Measurements from ENCODE around the gene BTBD1. TPM values are rescaled to one million over a fixed set of nuclear protein-coding genes. Genes with fewer than 3 reads are reported as not detected.

Gene BTBD1
- polyA plus RNA-seq, 1 of the 3 experiments (the other 2 are of a cell fraction) = 34.4 TPM

DNA sequence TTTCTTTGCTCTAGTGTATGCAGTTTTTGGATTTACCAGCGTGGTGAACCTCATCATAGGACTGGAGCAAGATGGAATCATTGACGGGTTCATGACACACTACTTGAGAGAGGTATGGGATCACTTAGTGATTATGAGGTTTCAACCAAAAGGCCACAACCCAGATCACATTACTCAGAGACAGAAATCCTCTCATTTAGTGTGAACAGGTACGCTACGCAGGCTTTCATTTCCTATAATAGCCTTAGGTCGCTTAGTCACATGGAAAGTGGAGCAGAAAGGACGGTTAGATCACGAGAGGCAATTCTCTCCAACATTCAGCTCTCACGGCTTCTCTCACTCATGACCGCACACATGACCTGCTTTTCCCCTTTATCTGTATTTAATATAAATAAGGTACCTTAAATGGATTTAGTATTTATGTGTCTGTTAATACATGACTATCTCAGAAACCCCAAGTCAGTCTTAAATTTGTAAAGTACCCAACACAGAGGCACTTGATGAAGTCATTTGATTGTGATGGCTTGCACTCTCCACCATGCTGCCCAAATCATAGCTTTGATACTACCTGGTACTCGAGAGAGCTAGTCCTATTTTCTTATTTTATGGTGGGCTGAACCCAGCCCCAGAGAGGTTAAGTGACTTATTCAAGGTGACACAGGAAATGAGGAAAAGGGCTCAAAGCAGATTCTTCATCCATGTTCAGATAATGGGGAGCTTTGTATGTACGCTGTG lies 48.9 kb upstream of the BTBD1 start (continued):
- TF ChIP-seq, protein P1, sequence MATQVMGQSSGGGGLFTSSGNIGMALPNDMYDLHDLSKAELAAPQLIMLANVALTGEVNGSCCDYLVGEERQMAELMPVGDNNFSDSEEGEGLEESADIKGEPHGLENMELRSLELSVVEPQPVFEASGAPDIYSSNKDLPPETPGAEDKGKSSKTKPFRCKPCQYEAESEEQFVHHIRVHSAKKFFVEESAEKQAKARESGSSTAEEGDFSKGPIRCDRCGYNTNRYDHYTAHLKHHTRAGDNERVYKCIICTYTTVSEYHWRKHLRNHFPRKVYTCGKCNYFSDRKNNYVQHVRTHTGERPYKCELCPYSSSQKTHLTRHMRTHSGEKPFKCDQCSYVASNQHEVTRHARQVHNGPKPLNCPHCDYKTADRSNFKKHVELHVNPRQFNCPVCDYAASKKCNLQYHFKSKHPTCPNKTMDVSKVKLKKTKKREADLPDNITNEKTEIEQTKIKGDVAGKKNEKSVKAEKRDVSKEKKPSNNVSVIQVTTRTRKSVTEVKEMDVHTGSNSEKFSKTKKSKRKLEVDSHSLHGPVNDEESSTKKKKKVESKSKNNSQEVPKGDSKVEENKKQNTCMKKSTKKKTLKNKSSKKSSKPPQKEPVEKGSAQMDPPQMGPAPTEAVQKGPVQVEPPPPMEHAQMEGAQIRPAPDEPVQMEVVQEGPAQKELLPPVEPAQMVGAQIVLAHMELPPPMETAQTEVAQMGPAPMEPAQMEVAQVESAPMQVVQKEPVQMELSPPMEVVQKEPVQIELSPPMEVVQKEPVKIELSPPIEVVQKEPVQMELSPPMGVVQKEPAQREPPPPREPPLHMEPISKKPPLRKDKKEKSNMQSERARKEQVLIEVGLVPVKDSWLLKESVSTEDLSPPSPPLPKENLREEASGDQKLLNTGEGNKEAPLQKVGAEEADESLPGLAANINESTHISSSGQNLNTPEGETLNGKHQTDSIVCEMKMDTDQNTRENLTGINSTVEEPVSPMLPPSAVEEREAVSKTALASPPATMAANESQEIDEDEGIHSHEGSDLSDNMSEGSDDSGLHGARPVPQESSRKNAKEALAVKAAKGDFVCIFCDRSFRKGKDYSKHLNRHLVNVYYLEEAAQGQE (IDR thresholded peaks at IDR 0.05; ENCODE audit: low read depth, low read length) = no peak
- TF ChIP-seq, protein P2, sequence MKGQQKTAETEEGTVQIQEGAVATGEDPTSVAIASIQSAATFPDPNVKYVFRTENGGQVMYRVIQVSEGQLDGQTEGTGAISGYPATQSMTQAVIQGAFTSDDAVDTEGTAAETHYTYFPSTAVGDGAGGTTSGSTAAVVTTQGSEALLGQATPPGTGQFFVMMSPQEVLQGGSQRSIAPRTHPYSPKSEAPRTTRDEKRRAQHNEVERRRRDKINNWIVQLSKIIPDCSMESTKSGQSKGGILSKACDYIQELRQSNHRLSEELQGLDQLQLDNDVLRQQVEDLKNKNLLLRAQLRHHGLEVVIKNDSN (IDR thresholded peaks at IDR 0.05; ENCODE audit: borderline replicate concordance, low read depth) = no peak
- TF ChIP-seq RXRA (IDR thresholded peaks at IDR 0.05; ENCODE audit: borderline replicate concordance, low read depth) = no peak
- TF ChIP-seq TCF12 (IDR thresholded peaks at IDR 0.05) = no peak

DNA sequence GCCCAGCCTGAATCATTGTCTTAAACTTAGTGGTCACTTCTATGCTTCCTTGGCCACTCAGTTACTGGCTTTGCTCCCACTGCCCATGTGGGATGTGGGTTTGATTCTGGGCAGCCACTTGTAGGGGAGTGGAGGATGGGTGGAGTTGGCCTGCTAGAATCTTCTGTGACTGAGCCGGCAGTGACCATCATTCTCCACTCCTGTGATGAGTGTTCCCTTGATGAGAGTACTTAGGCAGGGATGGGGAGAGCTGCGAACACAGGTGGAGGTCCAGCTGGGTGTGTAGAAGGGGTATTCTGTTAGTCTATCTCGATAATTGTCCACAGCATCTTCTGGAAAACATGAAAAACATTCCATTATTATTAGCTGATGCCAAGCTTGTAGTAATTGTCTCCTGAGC lies 48.4 kb upstream of the BTBD1 start:
- TF ChIP-seq RXRA (IDR thresholded peaks at IDR 0.05; ENCODE audit: borderline replicate concordance, low read depth) (no peak), EP300 (IDR thresholded peaks at IDR 0.05; ENCODE audit: borderline replicate concordance in 1 of 2, low read depth in 1 of 2, low read length in 1 of 2) (no peak), NFIC (IDR thresholded peaks at IDR 0.05; ENCODE audit: borderline replicate concordance) (no peak), FOXJ3 (CRISPR knock-in tag; IDR thresholded peaks at IDR 0.05) (no peak), RFX5 (IDR thresholded peaks at IDR 0.05; ENCODE audit: low read length) (no peak), RAD21 (IDR thresholded peaks at IDR 0.05; ENCODE audit: low read length) (no peak)
- no peak for DNase-seq
- no peak overlapping the region for H2AFZ ChIP-seq (ENCODE audit: low read depth)
- peaks cover 5% of the 10 kb centered on the region for H3F3A ChIP-seq (replicated peaks; ENCODE audit: insufficient read depth)
- H3K27ac ChIP-seq (ENCODE audit: low read depth in 2 of 2, low read length in 1 of 2) = no peak overlapping the region
- no peaks in the 10 kb centered on the region for H3K79me2 ChIP-seq (ENCODE audit: insufficient read depth)
- H3K9ac ChIP-seq = no peak overlapping the region
- no peaks in the 10 kb centered on the region for H3K9me3 ChIP-seq
- H3K9me2 ChIP-seq = no peaks in the 10 kb centered on the region
- H3K27me3 ChIP-seq (ENCODE audit: insufficient read depth) = no peaks in the 10 kb centered on the region
- WGBS (ENCODE audit: low lambda C conversion rate) = 90% methylated on average over 3 of the region's 3 CpGs
- ChIA-PET POLR2A (no interaction called here), CTCF (no interaction called here)
- H3K4me2 ChIP-seq = no peak overlapping the region
- no peaks in the 10 kb centered on the region for H4K20me1 ChIP-seq (ENCODE audit: insufficient read depth)
- no peaks in the 10 kb centered on the region for H3K36me3 ChIP-seq (replicated peaks in 1 of 2; ENCODE audit: control insufficient read depth in 1 of 2, insufficient read depth in 2 of 2, low read length in 1 of 2)
- H3K4me1 ChIP-seq (ENCODE audit: control insufficient read depth in 1 of 2, insufficient read depth in 2 of 2, low read depth in 1 of 2, low read length in 1 of 2) = no peaks in the 10 kb centered on the region; a peak in 1 of 4 replicates
- H3K4me3 ChIP-seq (ENCODE audit: low read depth in 2 of 2, low read length in 1 of 2) = no peak overlapping the region

DNA sequence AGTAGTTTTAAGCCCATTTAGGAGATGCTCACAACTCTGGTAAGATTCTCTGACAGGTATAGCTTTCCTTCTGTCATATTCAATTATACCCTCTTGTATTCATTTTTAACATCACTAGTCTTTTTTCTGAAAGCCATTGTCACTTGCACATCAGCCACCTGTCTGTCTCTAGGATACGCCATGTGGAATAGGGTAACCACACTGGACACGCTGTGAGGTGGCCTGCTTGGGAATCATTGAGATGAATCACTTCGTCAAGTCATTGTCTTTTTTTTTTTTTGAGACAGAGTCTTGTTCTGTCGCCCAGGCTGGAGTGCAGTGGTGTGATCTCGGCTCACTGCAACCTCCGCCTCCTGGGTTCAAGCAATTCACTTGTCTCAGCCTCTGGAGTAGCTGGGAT lies 47.8 kb upstream of the BTBD1 start:
- no peak overlapping the region for H3K4me3 ChIP-seq (ENCODE audit: low read depth in 2 of 2, low read length in 1 of 2)
- H3K4me1 ChIP-seq (ENCODE audit: control insufficient read depth in 1 of 2, insufficient read depth in 2 of 2, low read depth in 1 of 2, low read length in 1 of 2) = no peaks in the 10 kb centered on the region; a peak in 1 of 4 replicates
- no peaks in the 10 kb centered on the region for H3K9me2 ChIP-seq
- ChIA-PET CTCF (no interaction called here), POLR2A (no interaction called here)
- H3F3A ChIP-seq (replicated peaks; ENCODE audit: insufficient read depth) = peaks cover 5% of the 10 kb centered on the region
- no peaks in the 10 kb centered on the region for H4K20me1 ChIP-seq (ENCODE audit: insufficient read depth)
- WGBS (ENCODE audit: low lambda C conversion rate) = 93% methylated on average over 6 of the region's 6 CpGs
- H3K9me3 ChIP-seq = no peaks in the 10 kb centered on the region
- H3K9ac ChIP-seq = no peak overlapping the region
- H3K36me3 ChIP-seq (replicated peaks in 1 of 2; ENCODE audit: control insufficient read depth in 1 of 2, insufficient read depth in 2 of 2, low read length in 1 of 2) = no peaks in the 10 kb centered on the region
- no peak for DNase-seq
- TF ChIP-seq RCOR1 (IDR thresholded peaks at IDR 0.05; ENCODE audit: low read length) (no peak), TAF1 (IDR thresholded peaks at IDR 0.05; ENCODE audit: borderline replicate concordance, low read depth, low read length) (no peak), YY1 (IDR thresholded peaks at IDR 0.05; ENCODE audit: low read depth) (no peak), NRF1 (IDR thresholded peaks at IDR 0.05; ENCODE audit: low read depth, low read length) (no peak), TEAD4 (IDR thresholded peaks at IDR 0.05; ENCODE audit: borderline replicate concordance, insufficient read depth) (no peak)
- H3K79me2 ChIP-seq (ENCODE audit: insufficient read depth) = no peaks in the 10 kb centered on the region
- H2AFZ ChIP-seq (ENCODE audit: low read depth) = no peak overlapping the region
- H3K27ac ChIP-seq (ENCODE audit: low read depth in 2 of 2, low read length in 1 of 2) = no peak overlapping the region
- no peaks in the 10 kb centered on the region for H3K27me3 ChIP-seq (ENCODE audit: insufficient read depth)
- H3K4me2 ChIP-seq = no peak overlapping the region
